ENCODE measurements around the gene CDC42SE2. TPM values are rescaled to one million over a fixed set of nuclear protein-coding genes. Genes with fewer than 3 reads are reported as not detected.

CDC42SE2 gene
- total RNA-seq, 1 experiment from 2014 or later: 23.2 TPM

DNA sequence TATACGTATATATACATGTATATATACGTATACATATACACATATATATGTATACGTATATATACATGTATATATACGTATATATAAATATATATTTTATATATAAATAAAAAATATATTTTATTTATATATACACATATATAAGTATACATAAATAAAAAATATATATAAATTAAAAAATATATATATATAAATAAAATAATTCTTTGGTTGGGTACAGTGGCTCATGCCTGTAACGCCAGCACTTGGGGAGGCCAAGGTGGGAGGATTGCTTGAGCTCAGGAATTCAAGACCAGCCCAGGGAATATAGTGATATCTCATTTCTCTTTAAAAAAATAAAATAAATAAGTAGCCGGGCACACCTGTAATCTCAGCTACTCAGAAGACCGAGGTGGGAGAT, 155.0 kb downstream of the CDC42SE2 start:
- H3K36me3 Mint-ChIP-seq (ENCODE audit: insufficient read depth in 1 of 3, low read depth in 3 of 3): peaks cover 0 to 23% (median 2%) of the 10 kb centered on the region in 3 experiments; a peak in 4 of 7 replicates
- Histone ChIP-seq H3K14ac (ENCODE audit: insufficient read depth, low read length) (no peak overlapping the region), H2BK20ac (ENCODE audit: low read depth, low read length, poor library complexity, severe bottlenecking) (no peak overlapping the region), H2BK12ac (ENCODE audit: insufficient read length, low read depth, low read length) (no peak overlapping the region), H4K91ac (ENCODE audit: insufficient read length, low read depth, low read length) (no peak overlapping the region), H3K23me2 (ENCODE audit: insufficient read length, low read depth, low read length, poor library complexity, severe bottlenecking) (no peaks in the 10 kb centered on the region), H2AFZ (ENCODE audit: low read length) (no peak overlapping the region), H4K20me1 (ENCODE audit: control insufficient read depth, insufficient read depth, insufficient read length) (no peaks in the 10 kb centered on the region), H2BK5ac (ENCODE audit: insufficient read length, low read length) (no peak overlapping the region), H3K9me3 (ENCODE audit: control insufficient read depth, low read depth, low read length) (no peaks in the 10 kb centered on the region), H3K56ac (ENCODE audit: insufficient read length, low read depth, low read length) (no peak overlapping the region), H4K8ac (replicated peaks; ENCODE audit: insufficient read length, low read depth, low read length) (no peak overlapping the region), H2BK120ac (ENCODE audit: low read depth, low read length, poor library complexity, severe bottlenecking) (no peak overlapping the region), H3K4me2 (ENCODE audit: insufficient read depth, insufficient read length, low read length) (no peak overlapping the region), H3K18ac (ENCODE audit: insufficient read length, low read depth, low read length) (no peak overlapping the region), H3K27me3 (ENCODE audit: insufficient read depth, low read length) (no peaks in the 10 kb centered on the region), H3K79me1 (ENCODE audit: insufficient read depth, low read depth, low read length, poor library complexity, severe bottlenecking) (no peaks in the 10 kb centered on the region), H3K9ac (ENCODE audit: extremely low read depth, insufficient read length, low read length) (no peak overlapping the region), H3K4ac (ENCODE audit: low read depth, low read length) (no peak overlapping the region), H2AK5ac (ENCODE audit: insufficient read length, low read length) (no peak overlapping the region), H3K27ac (ENCODE audit: insufficient read length, low read depth, low read length) (no peak overlapping the region), H3K23ac (ENCODE audit: insufficient read length, low read depth, low read length) (no peak overlapping the region), H3K79me2 (ENCODE audit: insufficient read depth, low read length) (no peaks in the 10 kb centered on the region), H3T11ph (ENCODE audit: low read length) (no peak overlapping the region), H3K4me1 (ENCODE audit: insufficient read depth, low read length) (no peaks in the 10 kb centered on the region), H4K5ac (ENCODE audit: insufficient read length, low read depth, low read length) (no peak overlapping the region), H2BK15ac (ENCODE audit: low read depth, low read length) (no peak overlapping the region)
- no CpG with 5 or more reads among the region's 7 CpGs for WGBS (ENCODE audit: extremely low coverage, insufficient read length, low lambda C conversion rate)
- peaks cover 2% of the 10 kb centered on the region in 2 experiments; a peak in 2 of 4 replicates for H3K4me1 Mint-ChIP-seq
- TF ChIP-seq, protein P1, sequence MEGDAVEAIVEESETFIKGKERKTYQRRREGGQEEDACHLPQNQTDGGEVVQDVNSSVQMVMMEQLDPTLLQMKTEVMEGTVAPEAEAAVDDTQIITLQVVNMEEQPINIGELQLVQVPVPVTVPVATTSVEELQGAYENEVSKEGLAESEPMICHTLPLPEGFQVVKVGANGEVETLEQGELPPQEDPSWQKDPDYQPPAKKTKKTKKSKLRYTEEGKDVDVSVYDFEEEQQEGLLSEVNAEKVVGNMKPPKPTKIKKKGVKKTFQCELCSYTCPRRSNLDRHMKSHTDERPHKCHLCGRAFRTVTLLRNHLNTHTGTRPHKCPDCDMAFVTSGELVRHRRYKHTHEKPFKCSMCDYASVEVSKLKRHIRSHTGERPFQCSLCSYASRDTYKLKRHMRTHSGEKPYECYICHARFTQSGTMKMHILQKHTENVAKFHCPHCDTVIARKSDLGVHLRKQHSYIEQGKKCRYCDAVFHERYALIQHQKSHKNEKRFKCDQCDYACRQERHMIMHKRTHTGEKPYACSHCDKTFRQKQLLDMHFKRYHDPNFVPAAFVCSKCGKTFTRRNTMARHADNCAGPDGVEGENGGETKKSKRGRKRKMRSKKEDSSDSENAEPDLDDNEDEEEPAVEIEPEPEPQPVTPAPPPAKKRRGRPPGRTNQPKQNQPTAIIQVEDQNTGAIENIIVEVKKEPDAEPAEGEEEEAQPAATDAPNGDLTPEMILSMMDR (conservative IDR thresholded peaks at IDR 0.05): no peak
- no peaks in the 10 kb centered on the region for H3K9me3 Mint-ChIP-seq
- no peak overlapping the region for H3K4me3 Mint-ChIP-seq
- no peak overlapping the region for H3K27ac Mint-ChIP-seq
- H3K27me3 Mint-ChIP-seq (ENCODE audit: low read depth): no peaks in the 10 kb centered on the region
- no peak for DNase-seq
